K562 (cell line): Measurements from ENCODE around the gene SSH3. TPM values are rescaled to one million over a fixed set of nuclear protein-coding genes. Genes with fewer than 3 reads are reported as not detected.

ENCODE experiments used
- ASH1L ChIP-seq: fragments of 450-650 bp; IDR thresholded peaks from 2 replicates; pipeline ENCODE4 v1.6.1; 2018; ENCODE audit warnings: borderline replicate concordance, mild to moderate bottlenecking, low read depth; ENCODE audit not compliant: partially characterized antibody
- JUN ChIP-seq, 2 experiments: sonication (generic) in 1 of 2; formaldehyde crosslinking in 1 of 2; IDR thresholded peaks; 2 replicates each; pipeline versions ENCODE4 v1.6.1 to v1.8.0; 2012 to 2022; ENCODE audit warnings: borderline replicate concordance in 2 of 2, mild to moderate bottlenecking in 2 of 2, improper control_type of control experiment in 1 of 2, low read depth in 1 of 2, low read length in 1 of 2, missing genetic modification reagents in 1 of 2
- POU5F1 ChIP-seq: fragments of 150-350 bp; IDR thresholded peaks from 2 replicates; pipeline ENCODE4 v1.6.1; 2014; ENCODE audit warnings: borderline replicate concordance, low read length, low read depth, mild to moderate bottlenecking; ENCODE audit not compliant: partially characterized antibody
- SPI1 ChIP-seq: IDR thresholded peaks from 2 replicates; pipeline ENCODE4 v1.6.1; 2011; ENCODE audit warnings: low read depth, low read length, control low read depth, borderline replicate concordance
- TEAD1 ChIP-seq, 2 experiments: fragments of 450-650 bp in 1 of 2; sonication (generic) in 1 of 2; formaldehyde crosslinking; IDR thresholded peaks; 2 replicates each; pipeline versions ENCODE4 v1.4.0 to v1.8.0; 2020 to 2022; ENCODE audit warnings: mild to moderate bottlenecking in 2 of 2, missing genetic modification reagents in 1 of 2
- ZNF408 ChIP-seq: fragments of 250-450 bp; sonication (Bioruptor Pico); IDR thresholded peaks from 2 replicates; pipeline ENCODE4 v1.4.0; 2020; ENCODE audit warnings: low read depth, mild to moderate bottlenecking, moderate library complexity
- polyA plus RNA-seq, 8 experiments: library from polyadenylated mRNA; depleted of rRNA in 4 of 8; stranded (reverse) in 5 of 8; unstranded in 3 of 8; fragments of >200 nt; fragmentation: Nextera tagmentation in 2 of 8; fragmentation: Illumina TruSeq in 1 of 8; extraction: Ambion mirVana in 2 of 8; extraction: Trizol in 1 of 8; gene quantifications; 2 replicates each; pipeline versions ENCODE4 v1.2.1 to v1.2.3, GENCODE V29; 2011 to 2014; ENCODE audit warnings: inconsistent platforms in 1 of 8, missing spikeins in 1 of 8
- total RNA-seq, 7 experiments: library from RNA; depleted of rRNA in 6 of 7; stranded (reverse); fragments of >200 nt in 6 of 7; fragmentation: Illumina TruSeq in 2 of 7; extraction: Trizol in 2 of 7; gene quantifications; 2 replicates each; pipeline versions ENCODE4 v1.2.1 to v1.2.3, GENCODE V29; 2011 to 2021; ENCODE audit warnings: low replicate concordance in 1 of 7
- TF ChIP-seq, protein P1 (sequence below): fragments of 450-650 bp; formaldehyde crosslinking; IDR thresholded peaks from 2 replicates; pipeline ENCODE4 v1.4.0; 2020; ENCODE audit warnings: mild to moderate bottlenecking, moderate library complexity
- TF ChIP-seq, protein P2 (sequence below): fragments of 150-350 bp; IDR thresholded peaks from 2 replicates; pipeline ENCODE4 v1.6.1; 2014; ENCODE audit warnings: low read depth, mild to moderate bottlenecking, low read length, borderline replicate concordance
- TF ChIP-seq, protein P3 (sequence below), 3 experiments: fragments of 200-800 bp in 1 of 3; sonication (Bioruptor generic) in 1 of 3; sonication (generic) in 1 of 3; formaldehyde crosslinking in 1 of 3; IDR thresholded peaks; 2 replicates each; pipeline versions ENCODE4 v1.6.1 to v1.8.0; 2016 to 2022; ENCODE audit warnings: mild to moderate bottlenecking in 2 of 3, missing compliant biosample characterization in 2 of 3, missing genetic modification characterization in 2 of 3, missing genetic modification reagents in 1 of 3
- TF ChIP-seq, protein P4 (sequence below): sonication (generic); formaldehyde crosslinking; IDR thresholded peaks from 2 replicates; pipeline ENCODE4 v1.8.0; 2022; ENCODE audit warnings: mild to moderate bottlenecking, low read depth, missing genetic modification reagents
- TF ChIP-seq, protein P5 (sequence below): fragments of 250-450 bp; sonication (Bioruptor Pico); IDR thresholded peaks from 2 replicates; pipeline ENCODE4 v1.5.0; 2021

Gene SSH3
- total and polyA plus RNA-seq, 9 of the 15 experiments (the other 6 are each of a cell fraction or from before 2014, with no cell fraction given), result 0.07 to 1.0 (median 0.24) TPM; not detected in 3

DNA sequence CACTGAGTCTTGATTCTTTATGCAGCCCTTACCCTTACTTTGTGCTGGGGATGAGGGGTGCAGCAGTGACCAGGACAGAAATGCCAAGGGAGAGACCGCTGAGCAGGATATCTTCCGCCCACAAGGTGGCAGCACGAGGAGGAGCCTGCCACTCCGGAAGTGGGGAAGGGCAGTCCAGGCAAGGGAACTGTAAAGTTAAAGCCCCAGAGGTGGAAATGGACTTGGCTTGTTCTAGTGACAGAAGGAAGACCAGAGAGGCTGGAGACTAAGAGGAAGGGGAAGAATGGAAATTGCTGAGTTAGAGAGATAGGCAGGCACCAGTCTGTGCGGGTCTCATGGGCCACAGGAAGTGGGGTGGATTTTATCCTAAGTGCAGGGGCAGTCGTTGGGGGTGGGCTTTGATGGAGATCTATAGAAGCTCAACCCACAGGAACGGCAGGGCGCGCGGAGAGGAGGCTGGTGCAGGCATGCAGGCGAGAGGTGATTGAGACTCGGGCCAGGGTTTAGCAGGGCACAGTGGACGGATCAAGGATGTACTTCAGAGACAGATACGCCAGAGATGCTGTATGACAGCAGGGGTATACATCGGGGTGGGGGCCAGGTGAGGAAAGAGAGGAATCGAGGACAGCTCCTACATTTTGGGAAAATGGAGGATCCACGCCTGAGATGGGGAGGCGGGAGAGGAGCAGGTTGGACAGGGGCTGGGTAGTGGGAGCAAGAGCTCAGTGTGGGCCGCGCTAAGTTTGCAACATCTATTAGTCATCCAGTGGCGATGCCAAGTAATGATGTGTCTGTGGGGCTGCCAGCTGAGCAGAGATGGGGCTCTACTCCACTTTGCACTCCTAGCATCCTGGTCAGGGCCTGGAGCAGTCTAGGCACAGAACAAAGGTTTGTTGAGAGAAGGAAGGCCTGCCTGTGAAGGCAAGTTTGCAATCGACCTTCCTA is 40.3 kb upstream of the SSH3 start (continued):
- TF ChIP-seq, protein P1, sequence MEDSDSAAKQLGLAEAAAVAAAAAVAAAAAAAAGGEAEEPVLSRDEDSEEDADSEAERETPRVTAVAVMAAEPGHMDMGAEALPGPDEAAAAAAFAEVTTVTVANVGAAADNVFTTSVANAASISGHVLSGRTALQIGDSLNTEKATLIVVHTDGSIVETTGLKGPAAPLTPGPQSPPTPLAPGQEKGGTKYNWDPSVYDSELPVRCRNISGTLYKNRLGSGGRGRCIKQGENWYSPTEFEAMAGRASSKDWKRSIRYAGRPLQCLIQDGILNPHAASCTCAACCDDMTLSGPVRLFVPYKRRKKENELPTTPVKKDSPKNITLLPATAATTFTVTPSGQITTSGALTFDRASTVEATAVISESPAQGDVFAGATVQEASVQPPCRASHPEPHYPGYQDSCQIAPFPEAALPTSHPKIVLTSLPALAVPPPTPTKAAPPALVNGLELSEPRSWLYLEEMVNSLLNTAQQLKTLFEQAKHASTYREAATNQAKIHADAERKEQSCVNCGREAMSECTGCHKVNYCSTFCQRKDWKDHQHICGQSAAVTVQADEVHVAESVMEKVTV (CRISPR knock-in tag), result peak; percentile 56; the same call in 1 of the 2 replicates
- TF ChIP-seq, protein P2, sequence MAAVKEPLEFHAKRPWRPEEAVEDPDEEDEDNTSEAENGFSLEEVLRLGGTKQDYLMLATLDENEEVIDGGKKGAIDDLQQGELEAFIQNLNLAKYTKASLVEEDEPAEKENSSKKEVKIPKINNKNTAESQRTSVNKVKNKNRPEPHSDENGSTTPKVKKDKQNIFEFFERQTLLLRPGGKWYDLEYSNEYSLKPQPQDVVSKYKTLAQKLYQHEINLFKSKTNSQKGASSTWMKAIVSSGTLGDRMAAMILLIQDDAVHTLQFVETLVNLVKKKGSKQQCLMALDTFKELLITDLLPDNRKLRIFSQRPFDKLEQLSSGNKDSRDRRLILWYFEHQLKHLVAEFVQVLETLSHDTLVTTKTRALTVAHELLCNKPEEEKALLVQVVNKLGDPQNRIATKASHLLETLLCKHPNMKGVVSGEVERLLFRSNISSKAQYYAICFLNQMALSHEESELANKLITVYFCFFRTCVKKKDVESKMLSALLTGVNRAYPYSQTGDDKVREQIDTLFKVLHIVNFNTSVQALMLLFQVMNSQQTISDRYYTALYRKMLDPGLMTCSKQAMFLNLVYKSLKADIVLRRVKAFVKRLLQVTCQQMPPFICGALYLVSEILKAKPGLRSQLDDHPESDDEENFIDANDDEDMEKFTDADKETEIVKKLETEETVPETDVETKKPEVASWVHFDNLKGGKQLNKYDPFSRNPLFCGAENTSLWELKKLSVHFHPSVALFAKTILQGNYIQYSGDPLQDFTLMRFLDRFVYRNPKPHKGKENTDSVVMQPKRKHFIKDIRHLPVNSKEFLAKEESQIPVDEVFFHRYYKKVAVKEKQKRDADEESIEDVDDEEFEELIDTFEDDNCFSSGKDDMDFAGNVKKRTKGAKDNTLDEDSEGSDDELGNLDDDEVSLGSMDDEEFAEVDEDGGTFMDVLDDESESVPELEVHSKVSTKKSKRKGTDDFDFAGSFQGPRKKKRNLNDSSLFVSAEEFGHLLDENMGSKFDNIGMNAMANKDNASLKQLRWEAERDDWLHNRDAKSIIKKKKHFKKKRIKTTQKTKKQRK, result no peak
- peak; percentile 3; the same call in 1 of the 2 replicates for TF ChIP-seq JUN (IDR thresholded peaks at IDR 0.05; ENCODE audit: borderline replicate concordance, low read depth, low read length)
- no peak for TF ChIP-seq JUN (CRISPR knock-in tag; IDR thresholded peaks at IDR 0.05; ENCODE audit: borderline replicate concordance)
- TF ChIP-seq, protein P3, sequence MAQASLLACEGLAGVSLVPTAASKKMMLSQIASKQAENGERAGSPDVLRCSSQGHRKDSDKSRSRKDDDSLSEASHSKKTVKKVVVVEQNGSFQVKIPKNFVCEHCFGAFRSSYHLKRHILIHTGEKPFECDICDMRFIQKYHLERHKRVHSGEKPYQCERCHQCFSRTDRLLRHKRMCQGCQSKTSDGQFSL (CRISPR knock-in tag; IDR thresholded peaks at IDR 0.05), result 0 out of 2 replicates have a peak, but pooled peaks have one; percentile 43
- TF ChIP-seq, protein P3 (tag; IDR thresholded peaks at IDR 0.05), result 0 out of 4 replicates have a peak, but pooled peaks of 1 of the 2 experiments have one; percentile 39
- peak; percentile 4 to 53; a peak in 2 of 4 replicates for TF ChIP-seq TEAD1 (CRISPR knock-in tag; IDR thresholded peaks at IDR 0.05)
- TF ChIP-seq, protein P4, sequence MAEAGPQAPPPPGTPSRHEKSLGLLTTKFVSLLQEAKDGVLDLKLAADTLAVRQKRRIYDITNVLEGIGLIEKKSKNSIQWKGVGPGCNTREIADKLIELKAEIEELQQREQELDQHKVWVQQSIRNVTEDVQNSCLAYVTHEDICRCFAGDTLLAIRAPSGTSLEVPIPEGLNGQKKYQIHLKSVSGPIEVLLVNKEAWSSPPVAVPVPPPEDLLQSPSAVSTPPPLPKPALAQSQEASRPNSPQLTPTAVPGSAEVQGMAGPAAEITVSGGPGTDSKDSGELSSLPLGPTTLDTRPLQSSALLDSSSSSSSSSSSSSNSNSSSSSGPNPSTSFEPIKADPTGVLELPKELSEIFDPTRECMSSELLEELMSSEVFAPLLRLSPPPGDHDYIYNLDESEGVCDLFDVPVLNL, result no peak
- TF ChIP-seq SPI1, result peak; percentile 65
- peak; percentile 50 for TF ChIP-seq ASH1L
- TF ChIP-seq ZNF408 (CRISPR knock-in tag), result no peak
- TF ChIP-seq, protein P5, sequence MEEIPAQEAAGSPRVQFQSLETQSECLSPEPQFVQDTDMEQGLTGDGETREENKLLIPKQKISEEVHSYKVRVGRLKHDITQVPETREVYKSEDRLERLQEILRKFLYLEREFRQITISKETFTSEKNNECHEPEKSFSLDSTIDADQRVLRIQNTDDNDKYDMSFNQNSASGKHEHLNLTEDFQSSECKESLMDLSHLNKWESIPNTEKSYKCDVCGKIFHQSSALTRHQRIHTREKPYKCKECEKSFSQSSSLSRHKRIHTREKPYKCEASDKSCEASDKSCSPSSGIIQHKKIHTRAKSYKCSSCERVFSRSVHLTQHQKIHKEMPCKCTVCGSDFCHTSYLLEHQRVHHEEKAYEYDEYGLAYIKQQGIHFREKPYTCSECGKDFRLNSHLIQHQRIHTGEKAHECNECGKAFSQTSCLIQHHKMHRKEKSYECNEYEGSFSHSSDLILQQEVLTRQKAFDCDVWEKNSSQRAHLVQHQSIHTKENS, result no peak
- TF ChIP-seq POU5F1, result no peak
